H1 (cell line): ENCODE measurements around the gene URAD. TPM values are rescaled to one million over a fixed set of nuclear protein-coding genes. Genes with fewer than 3 reads are reported as not detected.

Source experiments
- CTCF ChIA-PET: fragments of 300-600 bp; sonication (Branson Sonifier 250); formaldehyde crosslinking; loops from one replicate; lab custom pipeline; 2021; ENCODE audit not compliant: partially characterized antibody; lab: Charles Lee
- POLR2A ChIA-PET: fragments of 300-600 bp; sonication (Branson Sonifier 250); formaldehyde crosslinking; loops from one replicate; lab custom pipeline; 2021; ENCODE audit warnings: inconsistent platforms; ENCODE audit not compliant: partially characterized antibody; lab: Charles Lee
- DNase-seq, 2 experiments: peaks; one replicate each; pipeline versions ENCODE4 v3.0.0 to v3.0.0-alpha.2; 2010 to 2022; ENCODE audit warnings: low spot score in 2 of 2, low read depth in 1 of 2, mixed read lengths in 1 of 2
- FAIRE-seq: peaks from 2 replicates; lab custom pipeline; 2011; peaks lifted over from hg19 to GRCh38; lab: Jason Lieb, UNC
- H2AFZ ChIP-seq: 2 replicates; pipeline ENCODE4 v1.8.1; 2012; ENCODE audit warnings: low read length, inconsistent platforms
- H2AK5ac ChIP-seq: 2 replicates; pipeline ENCODE4 v1.6.1; 2013; ENCODE audit warnings: low read depth, low read length
- H2BK120ac ChIP-seq: replicated peaks from 2 replicates; pipeline ENCODE3; 2013; ENCODE audit warnings: low read depth, low read length, inconsistent platforms
- H2BK12ac ChIP-seq: 2 replicates; pipeline ENCODE4 v1.6.1; 2013; ENCODE audit warnings: low read depth, low read length
- H2BK15ac ChIP-seq: 2 replicates; pipeline ENCODE4 v1.6.1; 2013; ENCODE audit warnings: low read length
- H2BK20ac ChIP-seq: 2 replicates; pipeline ENCODE4 v1.6.1; 2013; ENCODE audit warnings: low read length
- H2BK5ac ChIP-seq: 2 replicates; pipeline ENCODE4 v1.6.1; 2013; ENCODE audit warnings: low read depth, low read length
- H3K14ac ChIP-seq: 2 replicates; pipeline ENCODE4 v1.6.1; 2013; ENCODE audit warnings: inconsistent platforms; ENCODE audit not compliant: insufficient read length
- H3K18ac ChIP-seq: 2 replicates; pipeline ENCODE4 v1.6.1; 2013; ENCODE audit warnings: low read length; ENCODE audit errors: extremely low read depth
- H3K23ac ChIP-seq: 2 replicates; pipeline ENCODE4 v1.6.1; 2013; ENCODE audit warnings: inconsistent platforms; ENCODE audit not compliant: insufficient read length
- H3K23me2 ChIP-seq: 2 replicates; pipeline ENCODE4 v1.6.1; 2013; ENCODE audit warnings: low read depth, low read length
- H3K27ac ChIP-seq: 2 replicates; pipeline ENCODE4 v1.6.1; 2011; ENCODE audit warnings: low read depth, low read length, inconsistent platforms
- H3K27me3 ChIP-seq, 4 experiments: replicated peaks in 1 of 4; 1 replicate in 1 of 4; 2 replicates in 3 of 4; pipeline versions ENCODE4 v1.6.1 to v1.8.1; 2011 to 2013; ENCODE audit warnings: low read length in 3 of 4, mild to moderate bottlenecking in 3 of 4, inconsistent platforms in 2 of 4, mixed read lengths in 2 of 4, moderate library complexity in 1 of 4; ENCODE audit not compliant: control insufficient read depth in 3 of 4, insufficient read depth in 3 of 4; ENCODE audit errors: extremely low read depth in 1 of 4
- H3K36me3 ChIP-seq, 4 experiments: 2 replicates each; pipeline versions ENCODE4 v1.6.1 to v1.8.1; 2011 to 2013; ENCODE audit warnings: mild to moderate bottlenecking in 4 of 4, low read length in 3 of 4, moderate library complexity in 2 of 4, control low read depth in 1 of 4, inconsistent platforms in 1 of 4; ENCODE audit not compliant: insufficient read depth in 4 of 4, control insufficient read depth in 2 of 4
- H3K4ac ChIP-seq: replicated peaks from 2 replicates; pipeline ENCODE3; 2013; ENCODE audit warnings: low read length, low read depth, mixed read lengths, inconsistent platforms; ENCODE audit not compliant: insufficient read length
- H3K4me1 ChIP-seq, 4 experiments: replicated peaks in 1 of 4; 1 replicate in 1 of 4; 2 replicates in 3 of 4; pipeline versions ENCODE4 v1.6.1 to v1.8.1; 2011 to 2013; ENCODE audit warnings: low read length in 3 of 4, inconsistent platforms in 2 of 4, mixed read lengths in 1 of 4; ENCODE audit not compliant: insufficient read depth in 4 of 4, control insufficient read depth in 3 of 4
- H3K4me2 ChIP-seq, 2 experiments: 2 replicates each; pipeline versions ENCODE4 v1.6.1 to v1.8.1; 2011 to 2013; ENCODE audit warnings: low read depth in 2 of 2, low read length in 2 of 2, control low read depth in 1 of 2, inconsistent platforms in 1 of 2, mild to moderate bottlenecking in 1 of 2; ENCODE audit not compliant: insufficient read depth in 1 of 2
- H3K4me3 ChIP-seq, 4 experiments: fragments of 200-600, 300-600 bp in 1 of 4; sonication (generic), shearing (Covaris generic), sonication (Bioruptor Twin) in 1 of 4; 2 replicates each; pipeline versions ENCODE4 v1.5.1 to v1.8.1; 2011 to 2016; ENCODE audit warnings: low read length in 4 of 4, low read depth in 3 of 4, control low read depth in 2 of 4, inconsistent platforms in 2 of 4, mild to moderate bottlenecking in 2 of 4, mixed read lengths in 1 of 4, moderate library complexity in 1 of 4; ENCODE audit not compliant: insufficient read depth in 2 of 4; ENCODE audit errors: extremely low read depth in 1 of 4
- H3K56ac ChIP-seq: replicated peaks from 2 replicates; pipeline ENCODE3; 2013; ENCODE audit warnings: low read depth, mild to moderate bottlenecking, mixed read lengths, low read length, inconsistent platforms; ENCODE audit not compliant: insufficient read length
- H3K79me1 ChIP-seq: 2 replicates; pipeline ENCODE4 v1.6.1; 2013; ENCODE audit warnings: low read depth, low read length, control low read depth
- H3K79me2 ChIP-seq, 2 experiments: 2 replicates each; pipeline versions ENCODE4 v1.6.1 to v1.8.1; 2012 to 2013; ENCODE audit warnings: low read length in 2 of 2, mild to moderate bottlenecking in 2 of 2, inconsistent platforms in 1 of 2; ENCODE audit not compliant: insufficient read depth in 2 of 2, control insufficient read depth in 1 of 2
- H3K9ac ChIP-seq, 4 experiments: replicated peaks in 1 of 4; 1 replicate in 1 of 4; 2 replicates in 3 of 4; pipeline versions ENCODE4 v1.6.1 to v1.8.1; 2011 to 2013; ENCODE audit warnings: low read depth in 3 of 4, low read length in 3 of 4, control low read depth in 2 of 4, mild to moderate bottlenecking in 2 of 4, moderate library complexity in 2 of 4, inconsistent platforms in 1 of 4; ENCODE audit errors: extremely low read depth in 1 of 4
- H3K9me3 ChIP-seq, 2 experiments: 2 replicates each; pipeline versions ENCODE4 v1.6.1 to v1.8.1; 2012 to 2013; ENCODE audit warnings: mild to moderate bottlenecking in 2 of 2, moderate library complexity in 2 of 2, control low read depth in 1 of 2, inconsistent platforms in 1 of 2, low read depth in 1 of 2, low read length in 1 of 2, mixed read lengths in 1 of 2; ENCODE audit not compliant: insufficient read depth in 2 of 2
- H4K20me1 ChIP-seq, 2 experiments: replicated peaks in 1 of 2; 2 replicates each; pipeline versions ENCODE3 to v1.8.1; 2011 to 2013; ENCODE audit warnings: inconsistent platforms in 2 of 2, low read length in 2 of 2, mild to moderate bottlenecking in 1 of 2; ENCODE audit not compliant: insufficient read depth in 2 of 2, control insufficient read depth in 1 of 2
- H4K5ac ChIP-seq: 2 replicates; pipeline ENCODE4 v1.6.1; 2013; ENCODE audit warnings: low read length, low read depth, mixed read lengths, inconsistent platforms; ENCODE audit not compliant: insufficient read length
- H4K8ac ChIP-seq: 2 replicates; pipeline ENCODE4 v1.8.0; 2013; ENCODE audit warnings: mild to moderate bottlenecking, moderate library complexity, low read length, inconsistent platforms; ENCODE audit not compliant: insufficient read depth; ENCODE audit errors: extremely low read depth
- H4K91ac ChIP-seq: replicated peaks from 2 replicates; pipeline ENCODE3; 2013; ENCODE audit warnings: low read length, mixed read lengths, inconsistent platforms; ENCODE audit not compliant: insufficient read length
- CBX8 ChIP-seq: fragments of 300-800, 300-1000 bp; sonication (generic); IDR thresholded peaks from 2 replicates; pipeline ENCODE4 v1.7.1; 2016; ENCODE audit warnings: low read depth, low read length, borderline replicate concordance
- KDM1A ChIP-seq: fragments of 200-600, 300-600 bp; sonication (generic); IDR thresholded peaks from 2 replicates; pipeline ENCODE4 v1.7.1; 2016; ENCODE audit warnings: mild to moderate bottlenecking, low read length, borderline replicate concordance
- TAF1 ChIP-seq: IDR thresholded peaks from 2 replicates; pipeline ENCODE4 v1.6.1; 2011; ENCODE audit warnings: mild to moderate bottlenecking, low read depth, low read length
- WGBS, 2 experiments: shearing (Covaris generic) in 1 of 2; methylation state at CpG; one replicate each; pipeline versions ENCODE4 v1.1.6 to v1.1.7; 2013 to 2015; ENCODE audit warnings: low lambda C conversion rate in 2 of 2, mixed read lengths in 2 of 2, inconsistent platforms in 1 of 2, low coverage in 1 of 2, missing lambda C conversion rate in 1 of 2; ENCODE audit not compliant: insufficient replicate concordance in 2 of 2, insufficient coverage in 1 of 2, insufficient read length in 1 of 2; ENCODE audit errors: extremely low coverage in 1 of 2, missing lambda C conversion rate in 1 of 2; 5-methylcytosine and 5-hydroxymethylcytosine counted together
- polyA plus RNA-seq, 7 experiments: library from polyadenylated mRNA; depleted of rRNA in 3 of 7; stranded (reverse) in 5 of 7; unstranded in 2 of 7; fragments of >200 nt in 5 of 7; fragments of 200-250 nt in 2 of 7; gene quantifications; 1 replicate in 5 of 7; 2 replicates in 1 of 7; 4 replicates in 1 of 7; pipeline versions ENCODE4 v1.2.1 to v1.2.3, GENCODE V29; 2011 to 2013; ENCODE audit warnings: missing spikeins in 2 of 7, mixed read lengths in 2 of 7
- total RNA-seq: library from RNA; stranded (reverse); fragmentation: NEBNext Ultra II Directional; extraction: Animal tissue kit (Norgen Biotek cat#: 25700); gene quantifications from 2 replicates; pipeline ENCODE4 v1.2.1, GENCODE V29; 2021

URAD gene
- total and polyA plus RNA-seq, 2 of the 8 experiments (the other 6 are each of a cell fraction or from before 2014, with no cell fraction given): not detected

GRCh38 chr13:28014301-28014700 is 25.8 kb upstream of the URAD start:
- H3K4me3 ChIP-seq: no peak overlapping the region
- no peaks in the 10 kb centered on the region for H3K9me3 ChIP-seq
- H3K4me1 ChIP-seq: no peaks in the 10 kb centered on the region; a peak in 1 of 7 replicates
- H4K91ac ChIP-seq: no peak overlapping the region
- H3K27ac ChIP-seq: no peak overlapping the region
- H4K5ac ChIP-seq: no peak overlapping the region
- ChIA-PET POLR2A (interaction anchor here (1.6 kb wide), 1 partner anchor 10 kb away, joined by 3 read pairs; no protein-coding TSS in a partner anchor), CTCF (interaction anchor here (0.6 to 1.2 kb wide), 4 partner anchors 11 to 56 kb away, joined by 3 to 4 read pairs (median 4); no protein-coding TSS in a partner anchor)
- H2BK5ac ChIP-seq: no peak overlapping the region
- DNase-seq: no peak
- no peak overlapping the region for H2BK12ac ChIP-seq
- no peaks in the 10 kb centered on the region for H3K79me1 ChIP-seq
- H3K56ac ChIP-seq: no peak overlapping the region
- no peak overlapping the region for H3K4ac ChIP-seq
- no peak overlapping the region for H4K8ac ChIP-seq
- no peak overlapping the region for H3K9ac ChIP-seq
- no peaks in the 10 kb centered on the region for H3K79me2 ChIP-seq
- H3K27me3 ChIP-seq: no peaks in the 10 kb centered on the region
- H2BK20ac ChIP-seq: no peak overlapping the region
- no peak overlapping the region for H3K23ac ChIP-seq
- no peaks in the 10 kb centered on the region for H4K20me1 ChIP-seq
- no peak overlapping the region for H2BK15ac ChIP-seq
- no peak for TF ChIP-seq CBX8
- TF ChIP-seq TAF1: no peak
- TF ChIP-seq KDM1A: no peak
- no peak overlapping the region for H2BK120ac ChIP-seq
- H3K18ac ChIP-seq: no peak overlapping the region
- FAIRE-seq: peak; percentile 19
- no peaks in the 10 kb centered on the region for H3K36me3 ChIP-seq
- no peaks in the 10 kb centered on the region for H3K23me2 ChIP-seq
- 41% methylated on average over 3 of the region's 3 CpGs; no CpG with 5 or more reads in 1 of the 2 experiments for WGBS, 2 experiments
- no peak overlapping the region for H2AFZ ChIP-seq
- no peak overlapping the region for H3K14ac ChIP-seq
- no peak overlapping the region for H3K4me2 ChIP-seq
- H2AK5ac ChIP-seq: no peak overlapping the region
